Stomach (tissue), 9 donors: ENCODE data around the gene VDAC2. TPM values are rescaled to one million over a fixed set of nuclear protein-coding genes. Genes with fewer than 3 reads are reported as not detected.
A peak's percentile ranks its signal among the peaks of the same experiment; 100 is the strongest.

Experiments used
- DNase-seq, 2 donors: peaks; one replicate each; pipeline versions ENCODE4 v3.0.0 to v3.0.0-alpha.2; 2013 to 2019
- H3K27ac ChIP-seq, 5 donors: fragments of 200-600 bp in 4 of 5; sonication (generic) in 4 of 5; one replicate each; pipeline ENCODE4 v1.5.1; 2013 to 2019; ENCODE audit warnings: mild to moderate bottlenecking in 1 of 5, moderate library complexity in 1 of 5
- H3K27me3 ChIP-seq, 3 donors: fragments of 200-600 bp; sonication (generic); one replicate each; pipeline ENCODE4 v1.5.1; 2017 to 2019; ENCODE audit warnings: mixed run types in 1 of 3
- H3K36me3 ChIP-seq, 4 donors: fragments of 200-600 bp; sonication (generic); 1 replicate in 3 of 4; 2 replicates in 1 of 4; pipeline ENCODE4 v1.5.1; 2016 to 2019
- H3K4me1 ChIP-seq, 4 donors: fragments of 200-600 bp; sonication (generic); one replicate each; pipeline ENCODE4 v1.5.1; 2016 to 2019
- H3K4me3 ChIP-seq, 4 donors: fragments of 200-600 bp; sonication (generic) in 3 of 4; one replicate each; pipeline ENCODE4 v1.5.1; 2016 to 2019; ENCODE audit warnings: mild to moderate bottlenecking in 1 of 4
- H3K9me3 ChIP-seq, 4 donors: fragments of 200-600 bp; sonication (generic); one replicate each; pipeline ENCODE4 v1.5.1; 2016 to 2019
- CTCF ChIP-seq, 7 experiments: fragments of 450-650 bp in 4 of 7; fragments of 200-600 bp in 3 of 7; sonication (generic) in 3 of 7; IDR thresholded peaks; one replicate each; pipeline ENCODE4 v1.5.1; 2016 to 2019; ENCODE audit warnings: antibody characterized with exemption in 7 of 7, control low read depth in 2 of 7, mild to moderate bottlenecking in 1 of 7
- EP300 ChIP-seq: sonication (generic); formaldehyde crosslinking; IDR thresholded peaks from one replicate; pipeline ENCODE4 v1.6.1; 2017; ENCODE audit warnings: antibody characterized with exemption
- POLR2A ChIP-seq, 4 donors: fragments of 450-650 bp; IDR thresholded peaks; one replicate each; pipeline ENCODE4 v1.6.1; 2016; ENCODE audit warnings: antibody characterized with exemption in 4 of 4, control low read depth in 2 of 4, mild to moderate bottlenecking in 1 of 4, moderate library complexity in 1 of 4
- POLR2AphosphoS5 ChIP-seq, 3 donors: sonication (generic); formaldehyde crosslinking; IDR thresholded peaks; one replicate each; pipeline ENCODE4 v1.6.1; 2016; ENCODE audit warnings: antibody characterized with exemption in 3 of 3
- WGBS, 5 donors: extraction: QIAGEN DNeasy Blood & Tissue Kit in 3 of 5; methylation state at CpG; one replicate each; pipeline versions ENCODE4 v1.1.5 to v1.1.7; 2013 to 2018; 5-methylcytosine and 5-hydroxymethylcytosine counted together
- intact Hi-C: fragments of 100-400 bp; cut with DNase I; formaldehyde crosslinking; loops from one replicate; pipeline ENCODE4 v1.15.1; 2023; ENCODE audit warnings: low total_unique reads
- polyA plus RNA-seq, 3 donors: library from polyadenylated mRNA; stranded (reverse); fragments of 200-250 nt; gene quantifications; one replicate each; pipeline ENCODE4 v1.2.3, GENCODE V29; 2013
- total RNA-seq, 5 donors: library from RNA; depleted of rRNA; stranded (reverse); fragments of >200 nt; gene quantifications; one replicate each; pipeline versions ENCODE4 v1.1.0 to v1.2.3, GENCODE V29; 2014 to 2016
- donor health status: healthy with polysubstance abuse.
- donor health status: Bipolar disorder and iron deficiency.
- donor health status: healthy.

VDAC2 gene
- total and polyA plus RNA-seq, 8 donors, result 44.3 to 202 (median 144) TPM

DNA sequence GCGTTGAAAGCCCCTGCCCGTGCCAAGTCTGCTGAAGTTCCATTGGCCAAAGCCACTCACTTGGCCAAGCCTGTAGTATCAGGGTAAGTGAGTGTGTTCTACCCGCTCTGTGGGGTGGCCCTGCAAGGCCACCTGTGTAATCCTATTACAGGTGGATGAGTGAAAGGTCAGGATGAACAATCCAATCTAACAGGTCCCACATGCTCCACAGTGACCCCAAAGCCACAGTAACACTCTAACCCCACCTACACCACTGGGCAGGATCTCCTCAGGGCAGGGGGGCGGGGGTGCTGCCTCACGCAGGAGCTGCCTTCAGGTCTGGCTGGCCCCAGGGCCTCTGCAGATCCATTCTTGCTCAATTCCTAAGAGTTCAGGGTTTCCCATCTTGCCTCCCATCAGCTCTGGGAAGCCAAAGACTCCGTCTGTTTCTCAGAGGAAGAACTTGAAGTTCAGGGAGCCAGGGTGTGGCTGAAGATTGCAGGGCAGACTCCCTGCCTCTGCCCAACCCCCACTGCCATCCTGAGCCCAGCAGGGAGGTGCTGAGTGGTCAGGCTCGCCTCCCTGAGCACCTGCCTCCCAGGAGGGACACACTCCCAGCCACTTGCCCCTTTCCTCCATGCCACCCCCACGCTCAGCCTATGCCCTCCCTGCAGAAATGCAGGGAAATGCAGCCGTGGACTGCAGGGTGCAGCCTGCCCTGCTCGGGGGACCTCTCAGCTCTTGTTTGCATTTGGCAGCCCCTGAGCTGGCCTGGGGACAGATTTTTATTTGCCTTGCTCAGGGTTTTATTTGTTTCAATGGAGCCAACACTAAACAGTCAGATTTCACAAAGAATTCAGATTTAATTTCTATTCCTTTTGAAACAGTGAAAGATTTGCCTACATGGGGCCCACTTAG lies 35.0 kb downstream of the VDAC2 start:
- no peak for TF ChIP-seq POLR2A (IDR thresholded peaks at IDR 0.05)
- TF ChIP-seq POLR2AphosphoS5 (IDR thresholded peaks at IDR 0.05), result no peak
- TF ChIP-seq CTCF (IDR thresholded peaks at IDR 0.05), result no peak
- no peak for TF ChIP-seq EP300
- no peak overlapping the region for H3K4me3 ChIP-seq
- no peaks in the 10 kb centered on the region for H3K27me3 ChIP-seq
- DNase-seq, result peak in 1 of 2 donors; percentile 69
- H3K9me3 ChIP-seq, result no peaks in the 10 kb centered on the region
- H3K4me1 ChIP-seq, result peaks cover 7 to 21% (median 17%) of the 10 kb centered on the region in 4 donors
- H3K36me3 ChIP-seq, result no peaks in the 10 kb centered on the region
- 52 to 72% (median 60%) methylated on average over 10 of the region's 10 CpGs for WGBS, 5 donors
- intact Hi-C loops, result no loop called here
- peak overlapping the region in 1 of 5 donors; percentile 53 for H3K27ac ChIP-seq

- Histone ChIP-seq H3K4me3 (no peak overlapping the region), H3K4me1 (peaks cover 7 to 21% (median 17%) of the 10 kb centered on the region in 4 donors), H3K36me3 (no peaks in the 10 kb centered on the region), H3K27ac (peak overlapping the region in 1 of 5 donors; percentile 10), H3K27me3 (no peaks in the 10 kb centered on the region), H3K9me3 (no peaks in the 10 kb centered on the region)
- 79 to 89% (median 86%) methylated on average over 6 of the region's 6 CpGs for WGBS, 5 donors
- DNase-seq, result no peak
- TF ChIP-seq POLR2A (IDR thresholded peaks at IDR 0.05) (no peak), EP300 (no peak), POLR2AphosphoS5 (IDR thresholded peaks at IDR 0.05) (no peak), CTCF (IDR thresholded peaks at IDR 0.05) (no peak)
- intact Hi-C loops, result no loop called here
These were observed 35.9 kb downstream of the VDAC2 start for GRCh38 chr10:75246506-75246905.

- peak in 1 of 2 donors; percentile 64 for DNase-seq
These were observed 37.2 kb downstream of the VDAC2 start for GRCh38 chr10:75247797-75248196.

DNA sequence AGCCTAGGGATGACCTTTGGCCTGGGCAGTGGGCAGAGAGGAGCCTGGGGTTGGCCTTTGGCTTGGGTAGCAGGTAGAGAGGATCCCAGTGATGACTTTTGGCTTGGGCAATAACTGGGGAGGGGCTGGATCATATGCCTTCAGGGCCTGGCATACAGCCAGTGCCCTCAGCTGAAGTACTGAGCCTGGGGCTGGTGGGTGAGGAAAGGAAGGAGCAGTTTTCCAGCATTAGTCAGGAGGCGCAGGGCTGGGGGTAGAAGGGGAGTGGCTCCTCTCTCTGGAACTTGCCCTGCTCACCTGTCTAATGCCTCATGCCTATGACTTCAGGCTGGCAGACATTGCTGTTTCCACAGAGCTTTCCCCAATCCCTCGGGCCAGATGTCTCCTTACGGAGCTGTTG lies 40.3 kb downstream of the VDAC2 start:
- 75 to 96% (median 83%) methylated on average over 3 of the region's 3 CpGs for WGBS, 5 donors
- no peaks in the 10 kb centered on the region for H3K27me3 ChIP-seq
- no peaks in the 10 kb centered on the region for H3K36me3 ChIP-seq
- H3K4me1 ChIP-seq, result peaks cover 2 to 7% (median 4%) of the 10 kb centered on the region in 4 donors
- no peak for TF ChIP-seq POLR2AphosphoS5 (IDR thresholded peaks at IDR 0.05)
- no peak for TF ChIP-seq POLR2A (IDR thresholded peaks at IDR 0.05)
- no peak for TF ChIP-seq CTCF (IDR thresholded peaks at IDR 0.05)
- no peak for TF ChIP-seq EP300
- H3K4me3 ChIP-seq, result no peak overlapping the region
- H3K9me3 ChIP-seq, result peaks cover 0 to 24% (median 13%) of the 10 kb centered on the region in 4 donors
- peak in 1 of 2 donors; percentile 51 for DNase-seq
- H3K27ac ChIP-seq, result no peak overlapping the region
- intact Hi-C loops, result no loop called here

More at GRCh38 chr10:75247797-75248196, 37.2 kb downstream of the VDAC2 start:
- peaks cover 0 to 7% (median 4%) of the 10 kb centered on the region in 4 donors for H3K9me3 ChIP-seq
- WGBS, 5 donors, result 79 to 91% (median 83%) methylated on average over 3 to 5 of the region's 5 CpGs
- no peak for TF ChIP-seq CTCF (IDR thresholded peaks at IDR 0.05)
- no peak for TF ChIP-seq POLR2AphosphoS5 (IDR thresholded peaks at IDR 0.05)
- no peak for TF ChIP-seq POLR2A (IDR thresholded peaks at IDR 0.05)
- intact Hi-C loops, result no loop called here
- H3K27me3 ChIP-seq, result no peaks in the 10 kb centered on the region
- H3K4me1 ChIP-seq, result peaks cover 7 to 21% (median 17%) of the 10 kb centered on the region in 4 donors
- H3K36me3 ChIP-seq, result no peaks in the 10 kb centered on the region
- H3K27ac ChIP-seq, result no peak overlapping the region
- H3K4me3 ChIP-seq, result no peak overlapping the region
